HepG2 (cell line): ENCODE results near the gene PAPOLA. TPM values are rescaled to one million over a fixed set of nuclear protein-coding genes. Genes with fewer than 3 reads are reported as not detected.
A peak's percentile ranks its signal among the peaks of the same experiment; 100 is the strongest.

ENCODE experiments used
- ATAC-seq: fragments of 200-7000 bp; cut with Tn5 transposase; 3 replicates; pipeline ENCODE4 v1.9.1; 2020; ENCODE audit warnings: mild to moderate bottlenecking, moderate library complexity
- BruUV-seq: library from RNA; stranded (reverse); fragments of 400-500 nt; replicated peaks from 2 replicates; lab custom pipeline; 2021; lab: Mats Ljungman, UMichigan
- CTCF ChIA-PET: fragments of 300-600 bp; formaldehyde crosslinking; extraction: SDS; loops from one replicate; lab custom pipeline; 2021; ENCODE audit warnings: low total read pairs, inconsistent platforms, low intra/inter-chr PET ratio; lab: Yijun Ruan, JAX
- POLR2A ChIA-PET: fragments of 350-600 bp; sonication (Branson Sonifier 250); formaldehyde crosslinking; loops from one replicate; lab custom pipeline; 2020; ENCODE audit warnings: antibody characterized with exemption, inconsistent platforms; lab: Yijun Ruan, JAX
- DNase-seq: peaks from one replicate; pipeline ENCODE4 v3.0.0-alpha.2; 2015; ENCODE audit warnings: low spot score
- FAIRE-seq: peaks from 3 replicates; lab custom pipeline; 2011; peaks lifted over from hg19 to GRCh38; lab: Jason Lieb, UNC
- H2AFZ ChIP-seq: one replicate; pipeline ENCODE4 v1.6.1; 2011; ENCODE audit warnings: low read length, inconsistent platforms
- H3K27ac ChIP-seq: fragments of 300-600 bp; 3 replicates; pipeline ENCODE4 v1.8.0; 2011; ENCODE audit warnings: mixed run types, mild to moderate bottlenecking, mixed read lengths, low read length, inconsistent platforms; ENCODE audit not compliant: insufficient read depth; ENCODE audit errors: extremely low read length
- H3K27me3 ChIP-seq, 2 experiments: fragments of 200-600 bp in 1 of 2; 2 replicates in 1 of 2; 3 replicates in 1 of 2; pipeline versions ENCODE4 v1.6.0 to v1.8.0; 2011; ENCODE audit warnings: low read length in 2 of 2, mild to moderate bottlenecking in 2 of 2, moderate library complexity in 2 of 2, inconsistent platforms in 1 of 2; ENCODE audit not compliant: insufficient read depth in 2 of 2, control insufficient read depth in 1 of 2
- H3K36me3 ChIP-seq, 2 experiments: fragments of 200-600 bp in 1 of 2; replicated peaks in 1 of 2; 2 replicates in 1 of 2; 3 replicates in 1 of 2; pipeline versions ENCODE4 v1.5.1 to v1.8.0; 2011; ENCODE audit warnings: low read length in 2 of 2, inconsistent platforms in 1 of 2; ENCODE audit not compliant: insufficient read depth in 2 of 2, control insufficient read depth in 1 of 2
- H3K4me1 ChIP-seq: 2 replicates; pipeline ENCODE4 v1.5.1; 2012; ENCODE audit warnings: low read length, inconsistent platforms; ENCODE audit not compliant: insufficient read depth
- H3K4me2 ChIP-seq: 2 replicates; pipeline ENCODE4 v1.6.0; 2011; ENCODE audit warnings: low read depth, low read length, inconsistent platforms
- H3K4me3 ChIP-seq, 3 experiments: fragments of 200-600 bp in 1 of 3; sonication (generic), shearing (Covaris generic) in 1 of 3; replicated peaks in 1 of 3; 2 replicates each; pipeline ENCODE4 v1.5.1; 2011 to 2016; ENCODE audit warnings: low read length in 3 of 3, inconsistent platforms in 2 of 3, low read depth in 2 of 3, mild to moderate bottlenecking in 2 of 3, control low read depth in 1 of 3, mixed read lengths in 1 of 3; ENCODE audit not compliant: insufficient read depth in 1 of 3
- H3K79me2 ChIP-seq: one replicate; pipeline ENCODE4 v1.6.1; 2011; ENCODE audit warnings: low read length, inconsistent platforms; ENCODE audit not compliant: insufficient read depth
- H3K9ac ChIP-seq: 2 replicates; pipeline ENCODE4 v1.6.0; 2011; ENCODE audit warnings: mild to moderate bottlenecking, low read depth, low read length, inconsistent platforms; ENCODE audit not compliant: insufficient read depth
- H3K9me3 ChIP-seq: 2 replicates; pipeline ENCODE4 v1.5.1; 2012; ENCODE audit warnings: mild to moderate bottlenecking, low read length
- H4K20me1 ChIP-seq: 2 replicates; pipeline ENCODE4 v1.6.0; 2011; ENCODE audit warnings: inconsistent platforms, mild to moderate bottlenecking, low read length, moderate library complexity; ENCODE audit not compliant: insufficient read depth
- CEBPB ChIP-seq: IDR thresholded peaks from 2 replicates; pipeline ENCODE4 v1.6.1; 2011; ENCODE audit warnings: low read depth, low read length, improper control_type of control experiment, borderline replicate concordance
- FOXK1 ChIP-seq: sonication (generic); formaldehyde crosslinking; IDR thresholded peaks from 2 replicates; pipeline ENCODE4 v1.4.0; 2020; ENCODE audit warnings: low read depth, missing genetic modification reagents, borderline replicate concordance
- GTF2F1 ChIP-seq: fragments of 150-350 bp; IDR thresholded peaks from 2 replicates; pipeline ENCODE4 v1.6.1; 2014; ENCODE audit warnings: low read length
- HOXA5 ChIP-seq: sonication (generic); formaldehyde crosslinking; IDR thresholded peaks from 2 replicates; pipeline ENCODE4 v1.4.0; 2020; ENCODE audit warnings: missing genetic modification reagents
- RBM22 ChIP-seq: fragments of 200-400 bp; formaldehyde crosslinking; optimal IDR thresholded peaks from 2 replicates; pipeline ENCODE3; 2017; ENCODE audit warnings: mild to moderate bottlenecking, low read length, moderate library complexity
- REL ChIP-seq: sonication (generic); formaldehyde crosslinking; conservative IDR thresholded peaks from 2 replicates; pipeline ENCODE4 v1.8.0; 2022; ENCODE audit warnings: mild to moderate bottlenecking, missing genetic modification reagents, moderate library complexity
- WGBS: methylation state at CpG from one replicate; pipeline ENCODE4 v1.1.6; 2017; ENCODE audit warnings: low lambda C conversion rate; 5-methylcytosine and 5-hydroxymethylcytosine counted together
- in situ Hi-C: cut with HindIII; loops from 2 replicates; pipeline ENCODE4 v1.10.0; 2017; ENCODE audit warnings: low pct_unique_long_range_greater_than_20kb; ENCODE audit not compliant: extremely low pct_ligation_motif_present
- intact Hi-C: fragments of 100-400 bp; cut with micrococcal nuclease; formaldehyde crosslinking; loops from one replicate; pipeline ENCODE4 v1.10.0; 2022; ENCODE audit not compliant: unreplicated experiment
- polyA plus RNA-seq, 8 experiments: library from polyadenylated mRNA; depleted of rRNA in 3 of 8; stranded (reverse) in 7 of 8; unstranded in 1 of 8; fragments of >200 nt; fragmentation: Illumina TruSeq in 4 of 8; extraction: Trizol in 4 of 8; gene quantifications; 2 replicates each; pipeline versions ENCODE4 v1.2.1 to v1.2.3, GENCODE V29; 2011 to 2016; ENCODE audit warnings: low read depth in 4 of 8, missing spikeins in 1 of 8, mixed read lengths in 1 of 8; ENCODE audit not compliant: insufficient read depth in 1 of 8
- total RNA-seq, 5 experiments: library from RNA; depleted of rRNA; stranded (reverse); fragments of >200 nt; fragmentation: Illumina TruSeq; extraction: Trizol; gene quantifications; 2 replicates each; pipeline ENCODE4 v1.2.3, GENCODE V29; 2016; ENCODE audit warnings: low read depth in 1 of 5

PAPOLA gene
- total and polyA plus RNA-seq, 2 of the 13 experiments (the other 11 are each of a cell fraction or from before 2014, with no cell fraction given): 103 to 151 TPM

DNA sequence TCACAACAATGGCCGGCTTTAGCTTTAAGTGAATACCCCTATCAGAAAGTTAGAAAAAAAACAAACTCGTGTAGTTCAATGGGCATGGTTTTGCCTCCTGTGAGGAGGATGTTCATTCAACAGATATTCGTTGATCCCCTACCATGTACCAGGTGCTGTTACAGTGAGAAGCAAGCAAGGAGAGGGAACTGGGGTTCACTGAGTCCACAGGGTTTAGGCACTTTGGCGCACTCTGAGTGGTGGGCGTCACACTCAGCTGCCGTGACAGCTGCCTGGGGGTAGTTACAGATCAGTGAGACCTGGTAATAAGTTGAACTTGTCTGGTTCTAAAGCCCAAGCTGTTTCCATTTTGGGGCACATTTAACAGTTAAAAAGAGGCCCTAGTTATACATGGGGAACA, 74.2 kb downstream of the PAPOLA start:
- H3K27ac ChIP-seq: no peak overlapping the region
- in situ Hi-C loops (no loop called here), intact Hi-C loops (no loop called here)
- WGBS: 85% methylated on average over 6 of the region's 6 CpGs
- no peak overlapping the region for H3K4me2 ChIP-seq
- POLR2A ChIA-PET: no interaction called here
- TF ChIP-seq REL (CRISPR knock-in tag) (no peak), FOXK1 (CRISPR knock-in tag) (no peak), CEBPB (no peak), GTF2F1 (no peak)
- FAIRE-seq: no peak
- H2AFZ ChIP-seq: no peak overlapping the region
- no peaks in the 10 kb centered on the region for H3K79me2 ChIP-seq
- 0 out of 2 replicates have a peak, but pooled peaks cover 3% of the 10 kb centered on the region for H4K20me1 ChIP-seq
- H3K9me3 ChIP-seq: no peaks in the 10 kb centered on the region
- DNase-seq: no peak
- ATAC-seq: no peak
- no peak overlapping the region for H3K4me3 ChIP-seq
- H3K27me3 ChIP-seq: no peaks in the 10 kb centered on the region
- CTCF ChIA-PET: no interaction called here
- peaks cover 15% of the 10 kb centered on the region; the same call in 1 of the 2 replicates for H3K4me1 ChIP-seq
- BruUV-seq: no TSS peak
- H3K36me3 ChIP-seq: 0 out of 5 replicates have a peak, but pooled peaks cover 0 to 3% of the 10 kb centered on the region in 2 experiments
- H3K9ac ChIP-seq: no peak overlapping the region

DNA sequence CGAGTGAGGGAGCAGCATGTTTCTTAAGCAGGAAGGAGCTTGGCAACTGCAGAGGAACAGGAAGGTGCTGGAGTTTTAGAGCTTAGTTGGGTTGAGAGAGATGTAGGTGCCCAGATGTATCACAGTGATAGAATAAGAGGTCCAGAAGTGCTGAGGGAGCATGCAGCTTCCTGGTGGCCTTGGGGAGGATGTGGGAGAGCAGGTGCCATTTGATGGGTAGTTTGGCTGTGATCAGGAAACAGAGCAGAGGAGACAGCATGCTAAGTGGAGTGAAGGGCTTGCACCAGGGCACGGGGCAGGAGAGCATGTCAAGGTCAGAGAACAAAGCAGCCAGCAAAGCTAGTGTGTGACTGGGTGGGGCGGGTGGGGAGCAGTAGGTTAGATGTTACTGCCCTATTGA, 74.8 kb downstream of the PAPOLA start:
- ChIA-PET CTCF (no interaction called here), POLR2A (no interaction called here)
- H3K4me2 ChIP-seq: no peak overlapping the region
- intact Hi-C loops: no loop called here
- H3K27me3 ChIP-seq: no peaks in the 10 kb centered on the region
- no peak overlapping the region for H3K4me3 ChIP-seq
- in situ Hi-C loops: no loop called here
- H2AFZ ChIP-seq: no peak overlapping the region
- H3K79me2 ChIP-seq: no peaks in the 10 kb centered on the region
- no TSS peak for BruUV-seq
- peak; percentile 10 for DNase-seq
- H3K36me3 ChIP-seq: no peaks in the 10 kb centered on the region
- no peaks in the 10 kb centered on the region for H3K9me3 ChIP-seq
- no peak for FAIRE-seq
- no peak for TF ChIP-seq HOXA5
- peak; percentile 9 for TF ChIP-seq RBM22
- peak; percentile 56 for ATAC-seq
- 0 out of 2 replicates have a peak, but pooled peaks cover 3% of the 10 kb centered on the region for H4K20me1 ChIP-seq
- 62% methylated on average over 3 of the region's 3 CpGs for WGBS
- no peak overlapping the region for H3K9ac ChIP-seq
- no peak overlapping the region for H3K27ac ChIP-seq
- H3K4me1 ChIP-seq: peaks cover 15% of the 10 kb centered on the region; the same call in 1 of the 2 replicates
